ENCODE measurements around the gene NRTN. TPM values are rescaled to one million over a fixed set of nuclear protein-coding genes. Genes with fewer than 3 reads are reported as not detected.

The NRTN gene
- total RNA-seq, 1 experiment from 2014 or later, result 4.6 TPM

GRCh38 chr19:5824751-5825150 is 19.9 kb downstream of the NRTN start:
- no peak overlapping the region for H4K5ac ChIP-seq (ENCODE audit: insufficient read length, low read depth, low read length)
- H3K27ac ChIP-seq (ENCODE audit: insufficient read length, low read depth, low read length), result no peak overlapping the region
- H2BK12ac ChIP-seq (ENCODE audit: insufficient read length, low read depth, low read length), result no peak overlapping the region
- no peak for DNase-seq
- no peaks in the 10 kb centered on the region for H3K4me1 ChIP-seq (ENCODE audit: insufficient read depth, low read length)
- peaks cover 12% of the 10 kb centered on the region for H3K27me3 Mint-ChIP-seq (ENCODE audit: low read depth)
- no CpG with 5 or more reads among the region's 10 CpGs for WGBS (ENCODE audit: extremely low coverage, insufficient read length, low lambda C conversion rate)
- H2BK20ac ChIP-seq (ENCODE audit: low read depth, low read length, poor library complexity, severe bottlenecking), result no peak overlapping the region
- H3K4me1 Mint-ChIP-seq, result peaks cover 2 to 13% of the 10 kb centered on the region in 2 experiments; a peak in 2 of 4 replicates
- no peak overlapping the region for H3K14ac ChIP-seq (ENCODE audit: insufficient read depth, low read length)
- no peak overlapping the region for H3K27ac Mint-ChIP-seq
- no peak overlapping the region for H2BK5ac ChIP-seq (ENCODE audit: insufficient read length, low read length)
- no peak overlapping the region for H3K4me3 Mint-ChIP-seq
- no peak overlapping the region for H2AK5ac ChIP-seq (ENCODE audit: insufficient read length, low read length)
- H3K18ac ChIP-seq (ENCODE audit: insufficient read length, low read depth, low read length), result no peak overlapping the region
- H3K79me1 ChIP-seq (ENCODE audit: insufficient read depth, low read depth, low read length, poor library complexity, severe bottlenecking), result no peaks in the 10 kb centered on the region
- H4K91ac ChIP-seq (ENCODE audit: insufficient read length, low read depth, low read length), result no peak overlapping the region
- no peak overlapping the region for H2AFZ ChIP-seq (ENCODE audit: low read length)
- peaks cover 12% of the 10 kb centered on the region for H3K23me2 ChIP-seq (ENCODE audit: insufficient read length, low read depth, low read length, poor library complexity, severe bottlenecking)
- no peak overlapping the region for H3T11ph ChIP-seq (ENCODE audit: low read length)
- H3K79me2 ChIP-seq (ENCODE audit: insufficient read depth, low read length), result no peaks in the 10 kb centered on the region
- no peak overlapping the region for H4K8ac ChIP-seq (replicated peaks; ENCODE audit: insufficient read length, low read depth, low read length)
- no peak overlapping the region for H3K9ac ChIP-seq (ENCODE audit: extremely low read depth, insufficient read length, low read length)
- no peak overlapping the region for H3K23ac ChIP-seq (ENCODE audit: insufficient read length, low read depth, low read length)
- no peaks in the 10 kb centered on the region for H3K9me3 ChIP-seq (ENCODE audit: control insufficient read depth, low read depth, low read length)
- no peak overlapping the region for H2BK15ac ChIP-seq (ENCODE audit: low read depth, low read length)
- no peak overlapping the region for H3K56ac ChIP-seq (ENCODE audit: insufficient read length, low read depth, low read length)
- H3K27me3 ChIP-seq (ENCODE audit: insufficient read depth, low read length), result no peaks in the 10 kb centered on the region
- H4K20me1 ChIP-seq (ENCODE audit: control insufficient read depth, insufficient read depth, insufficient read length), result no peaks in the 10 kb centered on the region
- H2BK120ac ChIP-seq (ENCODE audit: low read depth, low read length, poor library complexity, severe bottlenecking), result no peak overlapping the region
- H3K4ac ChIP-seq (ENCODE audit: low read depth, low read length), result no peak overlapping the region
- no peaks in the 10 kb centered on the region for H3K36me3 Mint-ChIP-seq (ENCODE audit: insufficient read depth in 1 of 3, low read depth in 3 of 3)
- TF ChIP-seq CTCF (conservative IDR thresholded peaks at IDR 0.05), result no peak
- H3K9me3 Mint-ChIP-seq, result peaks cover 0 to 1% of the 10 kb centered on the region in 2 experiments; a peak in 2 of 5 replicates
- H3K4me2 ChIP-seq (ENCODE audit: insufficient read depth, insufficient read length, low read length), result no peak overlapping the region

All from H9 (cell line).